GM10266 (cell line): ENCODE measurements around the gene CASZ1.

Experiments used
- DNase-seq: peaks from one replicate; pipeline ENCODE4 v3.0.0; 2012; ENCODE audit errors: extremely low spot score
- TF ChIP-seq, protein P1 (sequence below): IDR thresholded peaks from 2 replicates; pipeline ENCODE4 v1.5.1; 2012; ENCODE audit warnings: mild to moderate bottlenecking, low read depth; ENCODE audit not compliant: control insufficient read depth, insufficient read depth; ENCODE audit errors: missing control alignments

CASZ1 gene

GRCh38 chr1:10610901-10611600 is 185.4 kb downstream of the CASZ1 start:
- TF ChIP-seq, protein P1, sequence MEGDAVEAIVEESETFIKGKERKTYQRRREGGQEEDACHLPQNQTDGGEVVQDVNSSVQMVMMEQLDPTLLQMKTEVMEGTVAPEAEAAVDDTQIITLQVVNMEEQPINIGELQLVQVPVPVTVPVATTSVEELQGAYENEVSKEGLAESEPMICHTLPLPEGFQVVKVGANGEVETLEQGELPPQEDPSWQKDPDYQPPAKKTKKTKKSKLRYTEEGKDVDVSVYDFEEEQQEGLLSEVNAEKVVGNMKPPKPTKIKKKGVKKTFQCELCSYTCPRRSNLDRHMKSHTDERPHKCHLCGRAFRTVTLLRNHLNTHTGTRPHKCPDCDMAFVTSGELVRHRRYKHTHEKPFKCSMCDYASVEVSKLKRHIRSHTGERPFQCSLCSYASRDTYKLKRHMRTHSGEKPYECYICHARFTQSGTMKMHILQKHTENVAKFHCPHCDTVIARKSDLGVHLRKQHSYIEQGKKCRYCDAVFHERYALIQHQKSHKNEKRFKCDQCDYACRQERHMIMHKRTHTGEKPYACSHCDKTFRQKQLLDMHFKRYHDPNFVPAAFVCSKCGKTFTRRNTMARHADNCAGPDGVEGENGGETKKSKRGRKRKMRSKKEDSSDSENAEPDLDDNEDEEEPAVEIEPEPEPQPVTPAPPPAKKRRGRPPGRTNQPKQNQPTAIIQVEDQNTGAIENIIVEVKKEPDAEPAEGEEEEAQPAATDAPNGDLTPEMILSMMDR: no peak

DNA sequence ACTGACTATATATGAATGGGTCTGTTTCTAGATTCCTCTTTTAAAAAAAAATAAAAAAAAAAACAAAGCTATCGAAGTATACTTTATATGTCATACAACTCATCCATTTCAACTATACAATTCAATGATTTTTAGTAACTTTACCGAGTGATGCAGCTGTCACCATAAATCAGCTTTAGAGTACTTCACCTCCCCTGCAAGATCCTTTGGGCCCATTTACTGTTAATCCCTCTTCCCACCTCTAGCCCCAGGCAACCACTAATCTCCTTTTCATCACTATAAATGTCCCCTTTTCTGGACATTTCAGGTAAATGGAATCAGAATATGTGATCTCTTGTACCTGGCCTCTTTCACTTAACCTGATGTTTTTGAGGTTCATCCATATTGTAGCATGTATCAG is 187.8 kb downstream of the CASZ1 start:
- DNase-seq: no peak
- TF ChIP-seq, protein P1: no peak

More at GRCh38 chr1:10610901-10611600, 185.4 kb downstream of the CASZ1 start:
- DNase-seq: no peak

GRCh38 chr1:10607228-10607627 is 189.2 kb downstream of the CASZ1 start:
- TF ChIP-seq, protein P1: no peak

DNA sequence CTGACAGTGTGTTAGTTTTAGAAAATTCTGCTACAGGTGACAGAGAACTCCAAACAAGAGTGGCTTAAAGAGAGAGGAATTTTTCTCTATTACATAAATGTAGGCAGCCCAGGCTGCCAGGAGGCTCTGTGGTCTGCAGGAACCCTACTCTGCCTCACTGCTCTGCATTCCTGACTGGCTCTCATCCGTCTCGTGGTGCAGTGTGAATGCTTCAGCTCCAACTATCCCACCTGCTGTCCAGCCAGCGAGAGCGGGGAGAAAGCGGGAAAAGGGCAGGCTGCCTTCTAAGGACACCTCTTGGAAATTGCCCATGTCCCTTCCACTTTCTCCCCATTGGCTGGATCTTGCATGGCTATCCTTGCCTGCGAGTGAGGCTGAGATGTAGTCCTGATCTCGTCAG is 190.4 kb downstream of the CASZ1 start:
- DNase-seq: no peak
- TF ChIP-seq, protein P1: no peak

More at GRCh38 chr1:10607228-10607627, 189.2 kb downstream of the CASZ1 start:
- no peak for DNase-seq

DNA sequence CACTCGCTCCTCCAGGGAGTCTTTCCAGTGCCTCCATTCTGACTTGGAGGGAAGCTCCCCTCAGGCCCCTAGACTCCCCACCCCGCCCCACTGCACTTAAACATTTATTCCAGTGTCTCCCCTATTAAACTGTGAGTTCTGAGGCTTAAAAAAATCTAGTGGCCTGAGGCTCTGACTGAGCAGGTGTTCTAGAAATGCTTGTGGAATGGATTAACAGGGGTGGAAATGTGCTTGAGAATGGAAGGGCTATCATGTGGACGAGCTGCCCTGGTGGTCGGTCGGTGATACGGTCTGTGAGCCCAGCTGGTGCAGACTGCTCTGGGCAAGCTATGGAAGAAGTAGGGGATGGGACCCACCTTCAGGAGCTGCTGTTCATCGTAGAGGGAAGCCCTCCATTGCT is 191.5 kb downstream of the CASZ1 start:
- DNase-seq: no peak

DNA sequence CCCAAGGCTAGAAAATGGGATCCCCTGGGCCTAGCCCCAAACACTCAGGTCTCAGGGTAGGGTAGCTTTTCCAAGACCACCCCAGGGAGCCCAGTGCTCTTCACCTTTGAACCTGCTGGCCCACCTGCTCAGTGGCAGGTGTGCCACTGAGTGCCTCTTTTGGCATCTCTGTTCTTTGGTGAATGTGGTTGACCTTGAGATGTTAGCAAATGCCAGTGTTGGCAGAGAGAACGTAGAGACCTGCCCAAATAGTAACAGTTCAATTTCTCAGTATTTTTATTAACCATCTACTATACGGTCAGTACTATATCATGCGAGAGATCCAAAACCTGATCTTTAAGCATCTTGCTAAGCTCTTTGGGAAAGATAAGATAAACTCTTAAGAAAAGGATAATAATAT is 193.5 kb downstream of the CASZ1 start:
- TF ChIP-seq, protein P1: no peak
- no peak for DNase-seq

More for the DNA sequence above, 191.5 kb downstream of the CASZ1 start:
- TF ChIP-seq, protein P1: no peak

DNA sequence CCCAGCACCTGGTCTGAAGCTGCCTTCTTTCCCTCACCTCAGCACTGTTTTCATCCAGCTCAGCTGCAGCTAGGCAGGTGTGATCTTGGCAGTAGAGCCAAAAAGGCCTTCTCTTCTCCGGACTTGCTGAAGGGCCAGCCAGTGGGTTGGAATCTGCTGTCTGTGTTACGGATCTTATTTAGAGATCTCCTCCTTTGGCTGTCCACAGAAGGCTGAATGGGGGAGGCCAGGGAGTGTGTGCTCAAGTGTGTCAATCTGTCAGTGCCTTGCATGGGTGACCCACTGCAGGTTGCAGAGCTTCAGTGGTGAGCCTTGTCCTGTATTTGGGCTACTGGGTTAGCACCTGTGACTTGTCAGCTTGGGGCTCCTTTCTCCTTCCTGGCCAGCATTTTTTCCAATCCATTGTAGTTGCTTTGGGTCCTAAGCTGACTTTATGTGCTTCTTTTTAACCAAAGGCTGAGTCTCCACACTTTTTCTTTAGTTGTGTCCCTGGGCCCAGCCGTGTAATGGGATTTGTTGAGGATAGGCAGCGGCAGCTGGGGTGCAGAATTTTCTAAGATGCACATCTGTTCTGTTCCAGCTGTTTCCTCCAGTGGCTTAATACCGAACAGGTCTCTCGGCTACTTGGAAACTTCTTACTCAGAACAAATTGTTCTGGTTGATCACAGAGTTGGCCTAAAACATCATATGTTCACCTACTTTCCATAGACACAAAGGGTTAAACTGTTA is 194.9 kb downstream of the CASZ1 start:
- TF ChIP-seq, protein P1: no peak
- no peak for DNase-seq
